GM06990 (cell line): ENCODE measurements around the gene ALOX5.

Source experiments
- DNase-seq: peaks from one replicate; pipeline ENCODE4 v3.0.0-alpha.2; 2011; ENCODE audit not compliant: insufficient read length; ENCODE audit errors: extremely low read depth
- H3K27me3 ChIP-seq: replicated peaks from 2 replicates; pipeline ENCODE4 v1.6.0; 2011; ENCODE audit warnings: low read length; ENCODE audit not compliant: control insufficient read depth, insufficient read depth
- H3K36me3 ChIP-seq: 2 replicates; pipeline ENCODE4 v1.5.1; 2011; ENCODE audit warnings: low read length; ENCODE audit not compliant: control insufficient read depth, insufficient read depth
- H3K4me3 ChIP-seq: replicated peaks from 2 replicates; pipeline ENCODE4 v1.5.1; 2011; ENCODE audit warnings: low read depth, mild to moderate bottlenecking, control low read depth, low read length
- TF ChIP-seq, protein P1 (sequence below): IDR thresholded peaks from 2 replicates; pipeline ENCODE4 v1.5.1; 2011; ENCODE audit warnings: low read length, control low read depth, mild to moderate bottlenecking, inconsistent platforms; ENCODE audit not compliant: insufficient read depth, poor library complexity, severe bottlenecking

The ALOX5 gene

GRCh38 chr10:45432113-45432512, 58.1 kb downstream of the ALOX5 start:
- Histone ChIP-seq H3K4me3 (no peak overlapping the region), H3K36me3 (peaks cover 8% of the 10 kb centered on the region), H3K27me3 (no peaks in the 10 kb centered on the region)
- TF ChIP-seq, protein P1, sequence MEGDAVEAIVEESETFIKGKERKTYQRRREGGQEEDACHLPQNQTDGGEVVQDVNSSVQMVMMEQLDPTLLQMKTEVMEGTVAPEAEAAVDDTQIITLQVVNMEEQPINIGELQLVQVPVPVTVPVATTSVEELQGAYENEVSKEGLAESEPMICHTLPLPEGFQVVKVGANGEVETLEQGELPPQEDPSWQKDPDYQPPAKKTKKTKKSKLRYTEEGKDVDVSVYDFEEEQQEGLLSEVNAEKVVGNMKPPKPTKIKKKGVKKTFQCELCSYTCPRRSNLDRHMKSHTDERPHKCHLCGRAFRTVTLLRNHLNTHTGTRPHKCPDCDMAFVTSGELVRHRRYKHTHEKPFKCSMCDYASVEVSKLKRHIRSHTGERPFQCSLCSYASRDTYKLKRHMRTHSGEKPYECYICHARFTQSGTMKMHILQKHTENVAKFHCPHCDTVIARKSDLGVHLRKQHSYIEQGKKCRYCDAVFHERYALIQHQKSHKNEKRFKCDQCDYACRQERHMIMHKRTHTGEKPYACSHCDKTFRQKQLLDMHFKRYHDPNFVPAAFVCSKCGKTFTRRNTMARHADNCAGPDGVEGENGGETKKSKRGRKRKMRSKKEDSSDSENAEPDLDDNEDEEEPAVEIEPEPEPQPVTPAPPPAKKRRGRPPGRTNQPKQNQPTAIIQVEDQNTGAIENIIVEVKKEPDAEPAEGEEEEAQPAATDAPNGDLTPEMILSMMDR, result no peak
- DNase-seq, result no peak

DNA sequence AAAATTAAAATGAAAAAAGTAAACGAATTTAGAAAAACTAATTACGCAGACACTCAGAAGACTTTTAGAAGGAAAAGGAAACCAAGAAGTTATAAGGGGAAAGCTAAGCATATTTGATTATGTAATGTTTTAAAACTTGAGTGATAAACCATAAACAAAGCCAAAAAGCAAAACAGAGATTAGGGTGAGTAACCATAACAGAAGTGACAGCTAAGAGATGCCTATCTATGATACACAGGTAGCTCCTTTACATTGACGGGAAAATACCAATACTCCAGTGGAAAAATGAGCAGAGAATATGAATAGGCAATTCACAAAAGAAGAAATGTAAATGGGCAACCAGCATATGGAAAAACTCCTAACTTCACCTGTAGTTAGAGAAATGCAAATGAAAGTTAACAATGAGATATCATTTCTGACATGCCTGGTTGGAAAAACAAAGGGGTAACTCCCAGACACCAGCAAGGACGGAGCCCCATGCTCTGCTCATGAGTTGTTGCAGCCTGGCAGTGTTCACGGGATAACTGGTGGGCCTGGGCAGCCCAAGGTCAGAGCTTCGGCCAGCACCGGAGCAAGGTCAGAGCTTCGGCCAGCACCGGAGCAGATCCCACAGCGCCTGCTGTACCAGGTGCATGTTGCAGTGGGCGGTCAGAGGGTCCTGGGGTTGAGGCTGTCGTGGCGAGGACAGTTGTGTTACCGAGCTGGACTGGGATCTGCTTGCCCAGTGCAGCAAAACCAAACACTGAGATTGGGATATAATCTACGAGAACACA, 58.9 kb downstream of the ALOX5 start:
- no peak for DNase-seq
- Histone ChIP-seq H3K4me3 (no peak overlapping the region), H3K27me3 (no peaks in the 10 kb centered on the region), H3K36me3 (peaks cover 8% of the 10 kb centered on the region)
- TF ChIP-seq, protein P1, result no peak

DNA sequence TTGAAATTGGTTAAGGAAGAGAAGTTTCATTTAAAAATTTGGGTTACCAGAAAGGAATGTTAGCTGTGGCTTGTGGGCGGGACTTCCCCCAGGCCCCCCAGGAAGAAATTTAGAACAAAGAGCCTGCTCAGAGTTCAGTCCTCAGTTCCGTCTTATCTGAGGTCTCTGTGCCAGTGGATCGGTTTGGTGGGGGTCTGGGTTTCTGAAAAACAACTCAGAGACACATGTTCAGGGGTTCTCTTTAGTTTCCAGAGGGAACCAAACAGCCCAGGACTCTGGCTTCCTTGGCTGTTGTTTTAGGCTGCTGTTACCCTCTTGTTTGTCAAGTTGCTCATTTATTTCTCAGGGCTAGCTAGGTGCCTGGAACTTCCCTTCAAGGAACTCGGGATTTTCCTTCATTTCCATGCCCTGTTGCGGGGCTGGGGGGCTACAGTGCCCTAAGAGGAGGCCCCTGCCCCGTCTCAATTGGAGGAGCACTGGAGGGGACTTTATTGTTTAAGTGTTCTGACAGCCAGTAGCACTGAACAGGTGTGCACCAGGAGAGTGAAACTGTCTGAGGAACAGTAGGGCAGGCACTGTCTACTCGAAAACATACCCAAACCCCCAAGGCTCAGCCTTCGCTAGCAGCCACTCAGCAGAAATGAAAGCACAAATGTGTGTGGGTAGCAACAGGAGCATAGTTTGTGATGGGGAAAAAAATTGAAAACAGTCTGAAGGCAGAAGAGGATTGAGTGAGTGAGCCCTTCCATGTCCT, 59.9 kb downstream of the ALOX5 start:
- TF ChIP-seq, protein P1, result no peak
- H3K36me3 ChIP-seq, result peaks cover 3% of the 10 kb centered on the region
- no peak overlapping the region; the same call in 1 of the 2 replicates for H3K4me3 ChIP-seq
- DNase-seq, result peak; percentile 52
- no peaks in the 10 kb centered on the region for H3K27me3 ChIP-seq

DNA sequence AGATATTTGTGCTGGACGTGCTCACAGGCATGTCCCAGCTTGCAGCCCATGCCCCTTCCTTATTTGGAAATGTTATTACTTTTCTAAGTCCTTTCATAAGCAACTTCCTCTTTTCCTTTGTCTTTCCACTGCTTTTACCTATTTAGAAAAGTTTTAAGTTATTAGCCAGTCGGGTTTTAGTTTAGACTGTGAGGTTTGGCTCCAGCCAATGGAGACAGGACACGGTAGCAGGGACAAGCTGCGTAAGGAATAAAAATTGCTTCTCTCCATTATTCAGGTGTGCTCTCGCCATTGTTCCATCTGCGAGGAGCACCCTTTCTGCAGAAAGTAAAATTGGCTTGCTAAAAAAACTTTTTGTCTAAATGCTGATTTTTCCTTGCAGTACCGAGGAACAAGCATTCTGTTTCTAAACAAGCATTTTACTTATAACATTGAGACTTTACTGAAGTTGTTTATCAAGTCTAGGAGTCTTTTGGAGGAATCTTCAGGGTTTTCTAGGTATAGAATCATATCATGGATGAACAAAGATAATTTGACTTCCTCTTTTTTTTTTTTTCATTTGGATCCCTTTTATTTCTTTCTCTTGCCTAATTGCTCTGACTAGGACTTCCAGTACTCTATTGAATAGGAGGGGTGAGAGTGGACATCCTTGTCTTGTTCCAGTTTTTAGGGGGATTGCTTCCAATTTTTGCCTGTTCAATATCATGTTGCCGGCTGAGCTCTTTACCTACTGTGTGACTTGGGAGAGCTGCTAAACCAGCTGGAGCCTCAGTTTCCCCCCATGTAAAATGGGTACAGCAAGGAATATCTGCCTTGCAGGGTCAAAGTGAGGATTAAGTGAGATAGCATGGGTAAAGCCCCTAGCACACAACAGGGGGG, 63.8 kb downstream of the ALOX5 start:
- TF ChIP-seq, protein P1, result no peak
- H3K27me3 ChIP-seq, result no peaks in the 10 kb centered on the region
- H3K4me3 ChIP-seq, result no peak overlapping the region
- peaks cover 3% of the 10 kb centered on the region for H3K36me3 ChIP-seq
- no peak for DNase-seq

- TF ChIP-seq, protein P1, result no peak
- Histone ChIP-seq H3K36me3 (peaks cover 3% of the 10 kb centered on the region), H3K27me3 (no peaks in the 10 kb centered on the region), H3K4me3 (no peak overlapping the region)
- no peak for DNase-seq
Observed at GRCh38 chr10:45438466-45439090, 64.6 kb downstream of the ALOX5 start.
